IPS-NIHi7 (cell line): ENCODE results near the gene PRKAB1.
"Not testable (repeated sequence)": the region's sequence is repeated elsewhere in the genome, so short reads cannot be mapped to it uniquely, and the experiment has no call there.

Source experiments
- DNase-seq: peaks from one replicate; pipeline ENCODE4 v3.0.0; 2012; ENCODE audit warnings: mixed read lengths; ENCODE audit errors: extremely low spot score

PRKAB1 gene

GRCh38 chr12:119684711-119685369 is 16.9 kb downstream of the PRKAB1 start:
- DNase-seq = no peak

DNA sequence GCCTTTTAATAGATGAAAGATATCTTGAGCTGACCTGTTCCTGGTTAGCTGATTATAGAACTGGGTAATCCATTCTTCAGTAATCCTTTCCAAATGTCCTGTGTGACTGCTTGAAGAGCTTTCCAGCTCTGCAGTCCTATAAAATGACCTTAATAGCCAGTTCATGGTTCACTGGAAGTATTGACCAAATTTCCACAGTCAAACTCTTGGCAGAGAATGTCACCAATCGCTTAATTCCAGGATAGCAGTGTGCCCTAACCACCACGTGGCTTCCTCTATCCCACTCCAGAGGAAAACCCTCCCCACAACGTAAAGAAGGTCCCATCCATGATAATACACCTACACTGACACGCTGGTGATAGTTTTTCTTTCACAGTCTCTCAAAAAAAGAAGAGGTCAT is 17.4 kb downstream of the PRKAB1 start:
- no peak for DNase-seq

DNA sequence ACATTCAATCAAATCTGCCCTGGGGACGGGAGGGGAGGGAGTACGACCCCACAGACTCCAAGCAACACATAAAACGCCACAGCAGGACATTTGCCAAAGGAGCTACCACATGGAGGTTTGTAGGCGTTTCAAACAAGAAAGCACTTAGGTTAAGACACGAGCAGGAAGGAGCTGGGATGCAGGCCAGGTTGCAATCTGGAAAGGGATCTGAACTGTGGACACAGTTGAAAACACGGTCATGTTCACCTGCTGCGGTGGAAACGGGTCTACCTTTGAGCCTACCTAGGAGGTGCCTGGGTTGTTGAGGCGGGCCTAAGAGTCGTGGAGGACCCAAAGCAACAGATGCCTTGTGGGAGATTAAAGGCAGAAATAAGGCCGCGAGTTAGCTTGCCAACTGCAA is 18.4 kb downstream of the PRKAB1 start:
- DNase-seq = no peak

DNA sequence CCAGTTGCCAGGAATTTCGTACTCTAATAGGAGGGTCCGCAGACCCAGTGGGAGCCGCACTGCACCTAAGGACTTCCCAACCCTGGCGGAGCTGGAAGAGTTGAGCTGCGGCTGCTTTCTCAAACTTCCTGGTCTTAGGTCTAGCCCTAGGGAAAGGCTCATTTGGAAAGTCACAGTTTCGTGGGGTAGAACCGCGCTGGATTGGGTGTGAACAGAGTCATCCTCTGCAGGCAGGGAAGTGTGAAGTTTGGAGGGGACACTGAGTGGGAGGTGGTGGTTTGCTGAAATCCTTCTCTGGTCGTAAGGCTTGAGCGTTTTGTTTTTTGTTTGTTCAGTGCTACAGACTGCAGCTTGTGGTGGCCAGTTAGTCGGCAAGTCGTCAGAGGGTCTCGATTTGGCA is 18.8 kb downstream of the PRKAB1 start:
- no peak for DNase-seq

GRCh38 chr12:119687406-119687805 is 19.5 kb downstream of the PRKAB1 start:
- no peak for DNase-seq

DNA sequence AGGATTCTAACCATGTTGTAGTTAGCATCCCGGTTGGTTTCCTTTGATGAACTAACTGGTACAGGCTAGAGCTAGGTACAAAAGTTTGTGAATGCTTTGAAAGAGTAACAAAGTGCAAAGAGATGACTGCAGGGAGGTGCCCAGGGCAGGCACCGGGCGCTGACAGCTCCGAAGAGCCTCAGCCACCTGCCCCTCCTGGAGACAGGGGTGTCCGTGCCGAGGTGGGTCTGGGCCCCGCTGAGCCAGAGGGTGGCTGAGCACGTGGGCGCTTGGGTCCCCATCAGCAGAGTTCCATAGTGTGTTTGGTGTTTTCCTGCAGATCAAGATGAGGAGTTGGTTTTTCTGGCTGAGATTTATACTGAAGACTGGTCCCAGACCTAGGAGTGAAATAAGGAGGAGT is 19.9 kb downstream of the PRKAB1 start:
- DNase-seq = no peak

DNA sequence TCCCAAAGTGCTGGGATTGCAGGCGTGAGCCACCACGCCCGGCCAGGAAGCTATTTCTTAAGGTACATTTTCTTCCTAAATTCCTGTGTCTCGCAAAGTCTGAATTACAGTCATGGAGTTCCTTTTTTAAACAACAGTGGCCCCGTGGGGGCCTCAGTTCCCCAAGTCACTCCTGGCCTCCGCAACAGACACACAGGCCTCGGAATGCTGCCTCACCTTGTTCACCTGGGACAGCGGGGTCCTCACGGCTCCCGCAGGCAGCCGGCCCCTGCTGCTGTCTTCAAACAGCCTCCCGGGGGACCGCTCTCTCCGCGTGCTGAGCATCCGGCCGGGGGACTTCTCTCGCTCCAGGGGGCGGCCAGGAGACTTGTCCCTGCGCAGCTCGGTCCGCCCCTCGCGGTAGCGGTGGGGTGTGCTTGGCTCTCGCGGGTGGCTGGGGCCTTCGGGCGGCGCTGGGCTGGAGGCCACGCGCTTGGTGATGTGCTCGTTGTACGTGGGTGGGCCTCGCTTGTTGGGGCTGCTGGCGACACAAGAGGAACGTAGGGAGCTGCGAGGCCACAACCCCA is 22.1 kb downstream of the PRKAB1 start:
- no peak for DNase-seq

DNA sequence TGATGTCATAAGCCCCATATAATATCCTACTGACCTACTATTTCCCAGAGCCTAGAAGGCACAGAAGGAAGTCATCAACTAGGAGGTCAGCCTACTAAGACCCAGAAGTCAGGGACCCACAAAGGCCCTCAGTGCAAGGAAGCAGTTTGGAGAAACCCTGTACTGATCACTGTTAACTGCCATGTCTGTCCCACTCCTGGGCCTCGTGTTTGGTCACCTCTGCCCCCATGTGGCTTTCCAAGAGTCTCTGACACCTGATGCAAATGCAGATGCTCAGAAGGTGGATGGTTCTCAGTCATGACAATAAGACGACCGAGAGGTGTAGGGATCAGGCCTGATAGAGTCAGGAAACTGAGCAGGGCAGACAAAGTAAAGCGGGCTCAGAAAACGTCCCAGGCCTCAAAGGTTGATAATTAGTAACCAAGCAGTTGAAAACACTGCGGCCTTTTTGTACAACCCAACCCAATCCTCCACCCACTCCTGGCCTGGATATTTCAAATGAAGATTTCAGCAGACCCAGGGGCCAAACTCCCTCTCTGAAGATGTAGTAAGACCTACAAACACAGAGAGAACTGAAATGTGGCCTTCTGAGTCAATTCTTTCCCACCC is 23.4 kb downstream of the PRKAB1 start:
- no peak for DNase-seq

GRCh38 chr12:119692410-119692809 is 24.5 kb downstream of the PRKAB1 start:
- DNase-seq = no peak

GRCh38 chr12:119692997-119693396 is 25.1 kb downstream of the PRKAB1 start:
- DNase-seq = no peak

DNA sequence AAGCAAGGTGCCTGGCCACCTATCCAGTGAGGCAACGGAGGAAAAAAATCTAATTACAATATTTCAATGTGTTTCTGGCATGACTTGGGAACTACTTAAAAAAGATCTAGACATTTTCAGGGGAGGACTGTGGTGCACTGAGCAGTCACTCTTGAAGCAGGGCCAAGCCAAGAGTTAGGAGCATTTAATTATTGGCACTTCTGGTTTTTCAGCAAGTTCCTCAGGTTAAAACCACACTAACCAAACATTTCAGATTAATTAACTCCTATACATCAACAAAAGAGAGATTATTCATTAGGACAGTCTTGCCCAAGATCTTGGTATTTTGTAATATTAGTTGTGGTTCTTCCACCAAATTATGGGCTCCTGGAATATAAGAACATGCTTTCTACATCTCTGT is 25.6 kb downstream of the PRKAB1 start:
- DNase-seq = no peak

DNA sequence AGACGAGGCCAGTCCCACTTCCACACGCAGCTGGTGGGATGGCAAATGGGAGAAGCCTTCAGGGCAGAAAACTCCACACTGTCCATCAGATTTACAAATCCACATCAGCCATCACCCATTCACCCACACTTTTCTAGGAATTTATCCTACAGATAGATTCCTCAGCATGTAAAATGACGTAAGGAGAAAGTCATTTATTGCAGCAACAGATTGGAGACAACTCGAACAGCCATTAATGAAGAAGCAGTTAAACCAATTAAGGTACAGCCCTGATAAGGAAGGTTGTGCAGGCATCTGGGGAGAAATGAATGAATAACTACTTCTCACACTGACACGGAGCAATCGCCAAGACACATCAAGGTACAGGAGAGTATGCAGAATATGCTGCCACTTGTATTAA is 26.2 kb downstream of the PRKAB1 start:
- no peak for DNase-seq

GRCh38 chr12:119695034-119695433 is 27.1 kb downstream of the PRKAB1 start:
- DNase-seq = peak; percentile 47

DNA sequence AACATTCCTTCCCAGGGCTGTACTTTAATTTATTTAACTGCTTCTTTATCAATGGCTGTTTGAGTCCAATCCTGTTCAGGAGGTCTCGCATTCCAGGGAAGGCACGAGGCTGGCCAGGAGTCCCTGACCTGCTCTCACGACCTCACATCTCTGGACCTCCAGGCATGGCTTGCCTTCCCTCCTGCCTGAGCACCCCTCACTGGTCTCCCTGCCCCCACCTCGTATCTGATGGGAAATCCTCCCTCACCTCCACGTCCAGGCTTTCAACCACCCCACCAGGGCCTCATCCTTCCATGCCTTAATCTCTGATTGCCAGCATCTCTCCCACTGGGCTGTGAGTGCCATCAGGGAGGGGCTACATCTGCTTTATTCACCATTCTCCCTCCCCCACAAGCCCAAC is 29.0 kb downstream of the PRKAB1 start:
- no peak for DNase-seq

DNA sequence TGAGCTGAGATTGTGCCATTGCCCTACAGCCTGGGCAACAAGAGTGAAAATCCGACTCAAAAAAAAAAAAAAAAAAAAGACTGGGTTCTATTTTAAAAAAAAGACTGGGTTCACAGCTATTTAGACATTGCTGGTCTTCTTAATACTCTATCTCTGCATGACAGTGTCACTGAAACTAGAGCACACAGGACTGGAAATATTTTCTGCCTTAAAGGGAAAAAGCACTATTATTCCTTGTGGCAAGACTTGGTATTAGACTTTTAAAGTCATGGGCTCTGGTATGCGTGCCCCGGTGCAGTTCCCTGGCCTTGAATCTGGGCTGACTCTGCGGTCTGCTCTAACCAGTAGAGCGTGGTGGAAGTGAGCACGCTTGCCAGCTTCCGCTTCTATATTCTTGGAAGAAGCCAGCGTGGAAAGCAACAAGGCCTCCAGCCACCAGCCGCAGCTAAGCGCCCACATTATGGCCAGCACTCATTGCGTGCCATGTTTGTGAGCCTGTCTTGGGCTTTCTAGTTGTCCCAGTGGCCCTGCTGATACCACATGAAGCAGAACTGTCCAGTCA is 31.3 kb downstream of the PRKAB1 start:
- no peak for DNase-seq

DNA sequence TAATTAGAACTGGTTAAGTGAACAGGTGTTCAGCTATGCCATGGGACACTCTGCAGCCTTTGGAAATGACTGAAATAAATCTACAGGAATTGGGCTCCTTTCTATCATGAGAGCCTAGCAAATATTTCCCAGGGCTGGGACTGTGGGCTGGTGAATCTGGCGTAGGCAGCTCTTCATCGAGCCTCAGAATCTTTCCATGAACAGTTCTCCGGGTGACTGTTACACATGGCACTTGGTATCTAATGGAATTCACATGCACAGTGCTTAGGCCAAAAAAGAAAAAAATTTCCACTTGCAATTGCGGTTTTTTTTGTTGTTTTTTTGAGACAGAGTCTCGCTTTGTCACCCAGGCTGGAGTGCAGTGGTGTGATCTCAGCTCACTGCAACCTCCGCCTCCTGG is 32.1 kb downstream of the PRKAB1 start:
- no peak for DNase-seq

DNA sequence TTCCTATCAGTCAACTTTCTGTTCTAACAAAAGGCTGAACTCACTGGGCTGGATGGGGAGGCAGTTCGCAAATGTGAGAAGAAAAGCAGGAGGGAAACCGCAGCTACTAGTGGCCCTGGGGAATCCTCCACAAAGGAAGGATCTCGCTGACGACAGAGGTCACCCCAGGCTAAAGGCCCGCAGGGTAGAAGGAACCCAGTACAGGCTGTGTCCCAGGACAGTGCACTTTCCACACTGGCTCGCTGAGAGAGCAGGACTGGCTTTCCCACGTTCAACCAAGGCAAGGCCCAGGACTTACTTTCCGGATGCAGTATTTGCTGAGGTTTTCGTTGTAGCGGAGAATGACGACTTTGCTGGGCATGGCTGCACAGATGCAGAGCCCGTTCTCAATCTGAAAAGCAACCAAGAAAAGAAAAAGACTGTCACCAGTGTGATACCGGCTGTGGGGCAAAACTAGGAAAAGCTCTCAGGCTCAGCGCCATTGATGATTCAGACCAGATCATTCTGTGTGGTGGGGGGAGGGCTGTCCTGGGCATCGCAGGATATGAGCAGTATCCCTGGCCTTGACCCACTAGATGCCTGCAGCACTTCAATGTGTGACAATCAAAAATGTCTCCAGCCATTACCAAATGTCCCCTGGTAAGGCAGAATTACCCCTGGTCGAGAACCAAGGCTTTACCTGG is 36.3 kb downstream of the PRKAB1 start:
- no peak for DNase-seq

DNA sequence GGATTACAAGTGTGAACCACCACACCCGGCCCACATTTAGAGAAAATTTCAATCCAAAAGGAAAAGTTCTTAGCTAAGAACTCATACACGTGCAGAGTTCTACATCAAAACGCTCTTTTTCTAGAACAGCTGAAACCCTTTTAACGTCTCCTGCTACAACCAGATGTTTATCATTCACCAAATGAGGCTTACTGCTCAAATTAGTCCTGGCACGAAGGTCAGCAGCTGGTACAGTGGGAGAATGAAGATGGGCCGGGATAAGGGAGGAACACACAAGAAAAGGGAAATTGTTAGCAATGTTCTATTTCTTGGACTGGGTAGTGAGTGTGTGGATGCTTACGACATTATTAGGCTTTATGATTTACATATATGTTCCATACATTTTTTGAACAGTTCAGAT is 37.2 kb downstream of the PRKAB1 start:
- no peak for DNase-seq

DNA sequence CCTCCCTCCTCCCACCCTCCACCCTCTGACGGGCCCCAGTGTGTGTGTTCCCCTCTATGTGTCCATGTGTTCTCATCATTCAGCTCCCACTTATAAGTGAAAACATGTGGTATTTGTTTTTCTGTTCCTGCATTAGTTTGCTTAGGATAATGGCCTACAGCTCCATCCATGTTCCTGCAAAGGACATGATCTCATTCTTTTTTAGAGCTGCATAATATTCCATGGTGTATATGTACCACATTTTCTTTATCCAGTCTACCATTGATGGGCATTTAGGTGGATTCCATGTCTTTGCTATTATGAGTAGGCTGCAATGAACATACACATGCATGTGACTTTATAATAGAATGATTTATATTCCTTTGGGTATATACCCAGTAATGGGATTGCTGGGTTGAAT is 38.5 kb downstream of the PRKAB1 start:
- DNase-seq = not testable (repeated sequence)

DNA sequence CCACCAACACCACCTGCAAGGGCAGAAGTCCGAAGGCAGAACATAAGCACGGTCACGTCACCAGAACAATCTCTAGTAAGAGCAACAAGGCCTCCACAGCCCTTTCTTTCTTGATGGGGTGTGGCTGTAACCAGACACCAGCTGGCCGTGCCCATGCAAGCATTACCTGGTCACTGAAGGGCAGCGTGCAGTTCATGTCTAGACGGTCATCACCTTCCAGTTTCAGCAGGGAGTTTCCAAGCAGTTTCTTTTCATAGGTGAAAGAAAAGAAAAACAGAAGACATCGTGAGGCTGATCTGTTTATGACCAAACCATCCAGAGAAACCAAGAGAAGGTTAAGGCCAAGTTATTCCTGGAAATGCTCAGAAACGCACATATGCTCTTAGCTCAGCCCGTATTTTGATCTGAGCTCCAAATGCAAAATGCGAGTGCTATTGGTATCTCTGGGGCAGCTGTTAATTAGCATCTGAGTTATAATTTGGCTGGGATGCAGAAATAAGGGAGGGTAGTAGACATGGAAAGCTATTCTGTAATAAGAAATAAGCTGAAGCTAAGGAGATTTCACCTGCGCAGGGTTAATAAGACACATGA is 42.5 kb downstream of the PRKAB1 start:
- DNase-seq = no peak

- no peak for DNase-seq
Observed at GRCh38 chr12:119710965-119711551, 43.1 kb downstream of the PRKAB1 start.

DNA sequence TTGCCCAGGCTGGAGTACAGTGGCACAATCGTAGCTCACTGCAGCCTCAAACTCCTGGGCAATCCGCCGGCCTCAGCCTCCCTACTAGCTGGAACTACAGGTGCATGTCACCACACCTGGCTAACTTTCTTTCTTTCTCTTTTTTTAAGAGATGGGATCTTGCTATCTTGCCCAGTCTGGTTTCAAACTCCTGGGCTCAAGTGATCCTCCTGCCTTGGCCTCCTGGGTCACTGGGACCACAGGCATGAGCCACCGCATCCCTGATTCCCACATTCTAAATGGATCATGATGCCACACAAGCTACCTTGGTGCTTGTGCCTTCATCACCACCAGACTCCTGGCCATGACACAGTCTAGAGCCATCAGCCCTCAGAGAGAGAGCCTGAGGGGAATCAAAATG is 43.8 kb downstream of the PRKAB1 start:
- no peak for DNase-seq
